Globus pallidus (tissue), 1 donor: ENCODE data around the gene FOXK2.

Experiments
- DNase-seq: peaks from one replicate; pipeline ENCODE4 v3.0.0-alpha.2; 2015; ENCODE audit warnings: low spot score

FOXK2 gene

DNA sequence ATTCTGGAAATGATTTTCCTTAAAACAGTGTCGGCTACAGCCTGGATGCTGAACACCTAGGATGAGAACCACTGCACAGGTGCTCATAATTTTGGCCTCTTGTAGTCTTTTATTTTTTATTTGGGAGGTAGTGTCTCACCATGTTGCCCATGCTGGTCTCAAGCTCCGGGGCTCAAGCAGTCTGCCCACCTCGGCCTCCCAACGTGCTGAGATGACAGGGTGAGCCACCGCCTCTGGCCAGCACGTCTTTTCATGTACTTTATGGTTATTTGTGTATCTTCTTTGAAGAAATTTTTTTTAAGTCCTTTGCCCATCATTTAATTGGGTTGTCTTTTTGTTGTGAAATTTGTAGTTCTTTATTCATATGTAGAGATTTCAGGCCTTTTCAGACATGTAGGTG, 70.7 kb downstream of the FOXK2 start:
- DNase-seq: no peak

DNA sequence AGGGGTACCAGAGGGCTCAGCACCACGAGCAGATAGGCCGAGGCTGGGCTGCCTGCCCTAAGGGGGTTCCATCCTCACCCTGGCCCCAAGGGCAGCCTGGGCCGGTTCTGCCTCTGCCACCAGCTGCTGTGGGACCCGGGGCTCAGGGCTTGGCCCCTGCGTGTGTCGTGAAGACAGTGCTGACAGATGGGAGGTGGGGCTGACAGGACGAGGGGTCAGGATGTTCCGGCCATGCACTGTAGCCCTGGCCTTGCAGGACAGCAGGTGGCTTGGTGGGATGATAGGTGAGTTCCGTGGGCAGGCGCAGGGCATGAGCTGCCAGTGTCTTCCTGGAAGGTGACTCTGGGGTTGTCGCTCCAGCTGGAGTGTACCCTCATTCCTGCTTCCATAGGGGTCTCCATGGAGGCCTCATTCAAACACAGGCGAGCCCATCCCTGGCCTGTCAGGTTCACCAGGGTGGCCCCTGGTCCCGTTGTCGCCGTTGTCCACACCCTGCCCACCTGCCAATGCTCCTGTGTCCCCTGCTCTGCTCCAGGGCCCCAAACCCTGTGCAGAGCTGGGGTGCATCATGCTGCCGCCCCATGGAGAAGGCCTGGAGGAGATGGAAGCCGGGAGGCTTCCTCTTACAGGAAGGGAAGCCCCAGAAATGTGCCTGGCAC, 71.5 kb downstream of the FOXK2 start:
- no peak for DNase-seq

DNA sequence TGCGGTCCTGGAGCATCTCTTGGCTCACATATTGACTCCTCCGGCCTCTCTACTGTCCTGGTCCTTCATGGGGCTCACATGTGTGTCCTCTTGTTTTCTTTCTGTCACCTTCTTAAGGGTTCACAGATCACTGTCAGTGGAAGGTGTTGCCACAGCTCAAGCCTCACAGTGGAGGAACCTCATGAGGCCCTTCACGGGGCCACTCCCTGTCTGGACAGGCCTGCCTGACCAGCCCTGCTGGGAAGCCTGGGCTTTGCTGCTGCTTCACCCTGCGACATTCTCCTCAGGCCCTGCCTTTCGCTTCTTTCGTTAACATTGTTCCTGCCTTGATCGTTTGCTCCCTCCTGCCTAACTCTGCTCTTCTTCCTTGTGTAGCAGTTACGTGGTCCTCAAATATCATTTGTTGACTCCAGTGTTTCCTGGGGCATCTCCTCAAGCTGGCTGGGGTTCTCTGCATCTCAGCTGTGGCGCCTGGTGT, 72.8 kb downstream of the FOXK2 start:
- no peak for DNase-seq

DNA sequence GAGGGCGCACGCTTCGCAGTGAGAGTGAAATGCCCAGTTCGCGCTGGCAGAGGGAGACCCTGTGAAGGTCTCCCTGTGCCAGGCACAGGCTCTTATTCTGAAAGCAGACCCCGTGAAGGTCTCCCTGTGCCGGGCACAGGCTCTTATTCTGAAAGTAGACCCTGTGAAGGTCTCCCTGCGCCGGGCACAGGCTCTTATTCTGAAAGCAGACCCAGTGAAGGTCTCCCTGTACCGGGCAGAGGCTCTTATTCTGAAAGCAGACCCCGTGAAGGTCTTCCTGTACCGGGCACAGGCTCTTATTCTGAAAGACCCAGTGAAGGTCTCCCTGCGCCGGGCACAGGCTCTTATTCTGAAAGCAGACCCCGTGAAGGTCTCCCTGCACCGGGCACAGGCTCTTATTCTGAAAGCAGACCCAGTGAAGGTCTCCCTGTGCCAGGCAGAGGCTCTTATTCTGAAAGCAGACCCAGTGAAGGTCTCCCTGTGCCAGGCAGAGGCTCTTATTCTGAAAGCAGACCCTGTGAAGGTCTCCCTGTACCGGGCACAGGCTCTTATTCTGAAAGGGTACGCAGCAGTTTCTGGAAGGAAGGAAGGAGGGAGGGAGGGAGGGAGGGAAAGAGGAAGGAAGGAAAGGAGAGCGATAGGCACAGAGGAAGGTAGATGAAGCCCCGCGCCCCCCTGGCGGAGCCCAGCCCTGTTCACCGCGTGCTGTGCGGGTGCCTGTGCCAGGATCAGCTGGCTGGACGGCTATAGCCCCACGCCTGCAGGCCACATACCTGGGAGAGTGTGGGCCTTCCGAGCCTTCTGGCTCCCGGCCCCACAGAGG, 73.4 kb downstream of the FOXK2 start:
- DNase-seq: peak; percentile 87

DNA sequence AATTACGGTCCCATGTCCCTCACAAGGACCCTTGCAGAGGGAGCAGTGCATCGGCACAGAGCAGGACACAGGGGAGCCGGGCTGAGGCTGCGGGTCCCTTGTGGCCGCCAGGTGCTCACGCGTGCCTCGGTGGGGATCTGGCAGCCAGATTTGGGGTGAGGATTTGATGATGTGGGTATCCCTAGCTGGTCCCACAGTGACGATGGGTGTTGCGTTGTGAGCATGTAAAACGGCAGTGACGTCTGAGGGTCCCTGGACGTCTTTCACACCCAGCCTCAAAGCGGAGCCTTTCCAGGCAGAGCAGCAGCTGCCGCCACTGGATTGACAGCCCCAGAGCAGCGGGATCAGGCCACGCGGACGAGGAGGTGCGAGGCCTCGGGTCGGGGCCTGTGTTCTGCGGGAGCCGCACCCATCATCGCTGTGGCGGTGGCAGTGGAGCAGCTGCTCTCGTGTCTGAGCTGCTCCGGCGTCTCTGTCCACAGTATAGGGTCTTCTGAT, 74.1 kb downstream of the FOXK2 start:
- DNase-seq: no peak

DNA sequence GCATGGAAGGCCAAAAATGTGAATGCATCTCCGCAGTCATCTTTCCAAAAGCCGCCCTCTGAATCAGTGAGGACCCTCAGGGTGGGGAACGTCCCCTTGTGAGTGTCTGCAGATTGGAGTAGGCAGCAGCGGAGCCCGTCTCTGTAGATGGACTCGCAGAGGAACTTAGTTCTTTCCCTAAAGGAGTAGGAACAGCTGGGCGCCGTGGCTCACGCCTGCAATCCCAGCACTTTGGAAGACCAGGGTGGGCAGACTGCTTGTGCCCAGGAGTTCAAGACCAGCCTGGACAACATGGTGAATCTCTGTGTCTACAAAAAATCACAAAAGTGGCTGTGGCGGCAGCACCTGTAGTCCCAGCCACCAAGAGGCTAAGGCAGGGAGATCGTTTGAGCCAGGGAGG, 75.0 kb downstream of the FOXK2 start:
- no peak for DNase-seq

DNA sequence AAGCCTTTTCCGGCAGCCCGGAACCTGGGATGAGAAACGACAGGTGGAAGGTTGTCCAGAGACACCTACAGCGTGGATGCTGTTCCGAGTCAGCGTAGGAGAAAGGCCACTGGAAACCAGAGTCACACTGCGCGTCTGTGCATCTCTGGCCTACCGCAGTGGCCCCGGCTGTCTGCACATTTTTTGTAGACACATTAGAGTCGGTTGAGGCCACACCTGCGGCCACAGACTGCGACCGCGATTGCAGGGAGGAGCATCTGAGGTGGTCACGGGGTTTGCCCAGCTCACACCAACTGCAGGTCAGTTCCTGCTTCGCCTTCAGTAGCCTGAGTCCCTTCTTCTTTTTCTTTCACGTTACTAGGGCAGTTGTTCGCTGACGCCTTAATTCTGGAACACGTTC, 76.4 kb downstream of the FOXK2 start:
- no peak for DNase-seq

DNA sequence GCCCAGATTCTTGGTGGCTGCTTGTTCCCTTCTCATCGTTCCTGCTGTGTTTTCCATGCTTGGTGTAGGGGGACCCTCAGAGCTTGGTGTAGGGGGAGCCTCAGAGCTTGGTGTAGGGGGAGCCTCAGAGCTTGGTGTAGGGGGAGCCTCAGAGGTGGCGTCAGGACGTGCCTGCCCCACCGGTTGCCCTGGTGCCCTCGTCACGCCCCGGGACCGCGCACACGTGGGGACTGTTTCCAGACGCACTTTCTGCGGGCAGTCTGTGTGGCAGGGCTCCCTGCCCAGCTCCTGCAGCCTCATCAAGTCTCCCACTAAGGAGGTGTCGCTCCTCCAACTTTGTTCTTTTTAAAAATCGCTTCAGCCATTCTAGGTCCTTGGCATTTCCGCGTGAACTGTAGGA, 76.8 kb downstream of the FOXK2 start:
- DNase-seq: no peak

DNA sequence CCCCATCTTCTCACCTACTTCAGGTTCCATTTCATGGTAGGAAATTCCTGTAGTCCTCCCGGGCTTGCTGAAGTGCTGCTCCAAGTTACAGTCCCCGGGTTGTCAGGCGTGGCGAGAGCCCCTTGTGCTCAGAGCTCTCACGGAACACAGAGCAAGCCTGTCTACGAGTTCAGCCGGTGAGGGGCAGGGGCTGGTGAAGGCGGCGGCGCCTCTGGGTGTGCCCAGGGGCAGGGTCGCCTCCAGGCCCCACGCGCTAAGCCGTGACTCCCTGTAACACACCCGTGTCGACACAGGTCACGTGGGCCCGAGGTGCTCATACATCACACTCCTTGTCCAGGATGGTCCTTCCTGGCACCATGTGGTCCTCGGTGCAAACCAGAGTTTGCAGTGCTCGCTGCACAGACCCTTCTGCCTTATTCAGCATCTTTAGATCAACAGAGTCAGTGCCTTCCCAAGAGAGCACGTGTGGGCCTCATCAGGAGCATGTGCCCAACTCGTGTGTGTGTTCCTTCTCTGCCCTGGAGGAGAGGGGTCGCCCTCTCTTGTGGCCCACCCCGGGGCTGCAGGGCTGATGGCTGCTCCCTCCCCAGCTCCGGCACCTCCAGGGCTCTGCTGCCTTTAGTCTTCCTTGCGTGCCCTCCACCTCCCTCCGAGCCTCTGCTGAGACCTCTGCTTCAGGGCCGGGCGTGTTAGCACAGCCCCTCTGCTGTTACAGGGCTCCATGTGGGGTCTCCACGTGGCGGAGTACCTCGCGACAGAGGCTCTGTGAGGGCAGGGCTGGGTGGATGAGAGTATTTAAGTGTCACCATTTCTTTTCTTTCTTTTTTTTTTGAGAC, 77.5 kb downstream of the FOXK2 start:
- no peak for DNase-seq

DNA sequence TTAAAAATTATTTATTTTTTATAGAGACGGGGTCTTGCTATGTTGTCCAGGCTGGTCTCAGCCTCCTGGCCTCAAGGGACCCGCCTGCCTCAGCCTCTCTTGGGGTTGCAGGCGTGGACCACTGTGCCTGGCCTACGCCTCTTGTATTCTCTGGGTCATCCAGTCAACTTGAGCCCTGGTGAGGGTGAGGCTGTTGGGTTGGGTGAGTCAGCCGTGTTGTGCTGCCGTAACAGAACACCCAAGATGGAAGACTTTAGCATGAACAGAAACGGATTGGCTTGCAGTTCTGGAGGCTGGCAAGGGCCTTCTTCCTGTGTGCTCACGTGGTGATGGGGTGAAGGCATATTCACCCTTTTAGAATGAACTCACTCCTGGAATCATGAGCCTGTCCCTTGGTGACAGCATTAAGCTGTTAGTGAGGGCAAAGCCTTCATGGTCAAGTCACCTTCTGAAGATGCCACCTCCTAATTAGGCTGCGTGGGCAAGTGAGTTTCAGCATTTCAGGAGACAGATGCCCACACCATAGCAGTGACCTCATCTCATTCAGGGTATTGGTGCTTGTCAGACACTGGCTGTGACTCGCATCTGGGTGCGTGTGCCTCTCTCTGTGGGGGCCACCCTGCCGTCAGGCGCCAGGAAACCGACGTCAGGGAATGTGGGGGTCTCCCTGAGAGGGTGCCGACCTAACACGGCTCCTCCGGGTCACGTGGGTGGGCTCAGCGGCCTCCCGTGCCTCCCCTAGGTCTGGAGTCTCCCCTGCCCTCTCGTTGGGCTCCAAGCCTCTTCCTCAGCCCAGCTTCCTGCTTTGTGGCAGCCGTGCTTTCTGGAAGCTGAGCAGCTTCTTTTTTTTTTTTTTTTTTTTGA, 79.0 kb downstream of the FOXK2 start:
- no peak for DNase-seq

DNA sequence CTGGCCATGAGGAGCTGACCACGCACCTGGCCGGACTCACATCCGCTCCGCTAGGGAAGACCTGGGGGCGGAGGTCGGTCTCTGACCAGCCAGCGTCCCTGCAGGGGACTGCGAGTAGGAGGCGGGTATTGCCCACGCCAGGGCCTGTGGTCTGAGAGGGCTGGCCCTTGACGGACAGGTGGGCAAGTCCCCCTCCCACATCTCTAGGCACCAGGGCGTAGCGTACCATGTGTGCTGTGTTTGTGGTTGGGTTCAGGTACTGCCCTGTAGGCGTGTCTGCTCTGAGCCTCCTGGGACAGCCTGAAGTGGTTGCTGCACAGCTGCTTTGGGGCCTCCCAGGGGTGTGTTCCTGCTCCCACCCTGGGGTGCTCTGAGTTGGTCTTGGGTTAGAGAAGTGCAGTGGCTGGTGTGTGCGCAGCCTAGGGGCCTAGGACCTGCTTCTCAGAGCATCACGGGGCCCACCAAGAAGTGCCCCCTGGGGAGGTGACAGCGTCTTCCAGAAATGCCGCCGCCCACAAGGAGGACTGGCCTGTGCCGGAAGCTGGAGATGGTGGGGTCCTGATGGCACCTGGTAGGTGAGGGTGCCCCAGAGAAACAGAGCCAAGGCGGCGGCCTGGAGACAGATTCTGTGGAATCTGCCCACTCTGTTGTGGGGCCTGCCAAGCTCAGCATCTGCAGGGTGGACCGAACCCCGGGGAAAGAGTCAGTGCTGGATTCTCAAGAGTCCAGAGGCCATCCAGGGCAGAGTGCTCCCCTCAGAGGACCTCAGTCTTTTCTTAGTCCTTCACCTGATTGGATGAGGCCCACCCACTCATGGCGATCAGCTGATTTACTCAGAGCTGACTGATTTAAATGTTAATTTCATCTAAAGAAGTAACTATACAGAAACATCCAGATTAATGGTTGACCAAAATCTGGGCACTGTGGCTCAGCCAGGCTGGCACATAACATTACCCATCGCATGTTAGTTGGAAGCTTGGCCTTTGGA, 80.4 kb downstream of the FOXK2 start:
- DNase-seq: no peak

DNA sequence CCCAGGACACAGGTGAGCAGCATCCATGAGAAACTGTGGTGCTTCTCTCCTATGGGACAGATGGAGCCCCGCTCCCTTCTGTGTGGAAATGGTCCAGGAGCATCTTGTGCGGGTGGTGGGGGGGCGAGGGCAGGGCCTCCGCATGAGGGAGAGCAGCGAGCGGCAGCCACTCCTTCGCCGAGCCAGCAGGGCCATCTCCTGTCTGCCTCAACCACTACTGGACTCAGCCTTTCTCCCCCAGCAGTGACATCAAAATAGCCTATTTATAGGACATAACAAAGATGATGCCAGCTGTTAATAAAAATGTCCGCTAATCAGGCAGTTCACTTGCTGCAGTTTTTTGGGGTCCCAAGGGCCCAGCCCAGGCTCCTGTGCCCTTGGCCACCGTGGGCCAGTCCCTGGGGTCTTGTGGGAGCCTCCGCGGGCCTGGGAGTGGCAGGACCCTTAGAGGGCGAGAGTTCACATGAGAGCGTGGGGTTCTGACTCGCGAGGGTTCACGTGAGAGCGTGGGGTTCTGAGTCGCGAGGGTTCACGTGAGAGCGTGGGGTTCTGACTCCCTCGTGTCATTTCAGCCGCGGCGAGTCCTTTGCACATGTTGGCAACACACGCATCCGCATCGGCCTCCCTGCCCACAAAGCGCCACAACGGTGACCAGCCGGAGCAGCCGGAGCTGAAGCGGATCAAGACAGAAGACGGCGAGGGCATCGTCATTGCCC, 81.4 kb downstream of the FOXK2 start:
- no peak for DNase-seq

DNA sequence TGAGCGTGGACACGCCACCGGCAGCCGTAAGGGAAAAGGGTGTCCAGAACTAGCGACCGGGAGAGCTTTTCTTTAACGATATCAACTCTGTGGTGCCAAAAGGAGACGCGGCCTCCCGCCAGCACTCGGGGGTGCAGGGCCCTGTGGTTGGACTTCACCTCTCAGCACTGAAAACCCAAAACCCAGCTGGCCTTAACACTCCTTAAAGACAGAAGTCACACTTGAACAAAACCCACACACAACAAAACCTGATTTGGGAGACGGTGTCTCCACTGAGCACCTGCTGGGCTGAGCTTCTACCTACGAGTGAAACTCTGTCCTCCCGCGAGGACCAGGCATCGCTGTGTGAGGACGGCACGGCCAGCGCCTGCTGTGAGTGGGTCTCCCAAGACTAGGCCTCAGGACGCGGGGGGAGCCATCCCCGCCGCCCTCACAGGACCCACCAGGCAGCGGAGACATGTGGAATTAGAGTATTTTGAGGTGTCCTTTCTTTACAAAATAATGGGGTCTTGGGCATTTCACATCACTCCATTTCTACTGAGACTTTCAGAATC, 82.0 kb downstream of the FOXK2 start:
- DNase-seq: no peak

DNA sequence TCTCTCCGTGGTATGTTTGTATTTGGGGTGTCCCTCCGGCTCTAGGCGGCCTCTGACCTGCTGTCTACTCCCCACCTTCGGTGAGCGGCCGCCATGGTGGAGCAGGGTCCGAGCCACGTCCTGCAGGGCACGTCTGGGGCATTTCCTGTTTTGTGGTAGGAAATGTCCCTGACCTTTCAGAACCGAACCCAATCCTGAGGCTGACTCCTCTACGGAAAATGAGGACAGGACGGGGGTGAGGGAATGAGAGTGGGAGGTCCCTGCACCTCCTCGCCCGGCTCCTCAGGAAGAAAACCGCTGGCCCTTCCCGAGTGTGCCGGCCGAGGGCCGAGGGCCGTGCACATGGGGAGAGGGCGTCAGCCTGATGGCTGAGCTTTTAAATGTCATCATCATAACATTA, 83.0 kb downstream of the FOXK2 start:
- DNase-seq: no peak

DNA sequence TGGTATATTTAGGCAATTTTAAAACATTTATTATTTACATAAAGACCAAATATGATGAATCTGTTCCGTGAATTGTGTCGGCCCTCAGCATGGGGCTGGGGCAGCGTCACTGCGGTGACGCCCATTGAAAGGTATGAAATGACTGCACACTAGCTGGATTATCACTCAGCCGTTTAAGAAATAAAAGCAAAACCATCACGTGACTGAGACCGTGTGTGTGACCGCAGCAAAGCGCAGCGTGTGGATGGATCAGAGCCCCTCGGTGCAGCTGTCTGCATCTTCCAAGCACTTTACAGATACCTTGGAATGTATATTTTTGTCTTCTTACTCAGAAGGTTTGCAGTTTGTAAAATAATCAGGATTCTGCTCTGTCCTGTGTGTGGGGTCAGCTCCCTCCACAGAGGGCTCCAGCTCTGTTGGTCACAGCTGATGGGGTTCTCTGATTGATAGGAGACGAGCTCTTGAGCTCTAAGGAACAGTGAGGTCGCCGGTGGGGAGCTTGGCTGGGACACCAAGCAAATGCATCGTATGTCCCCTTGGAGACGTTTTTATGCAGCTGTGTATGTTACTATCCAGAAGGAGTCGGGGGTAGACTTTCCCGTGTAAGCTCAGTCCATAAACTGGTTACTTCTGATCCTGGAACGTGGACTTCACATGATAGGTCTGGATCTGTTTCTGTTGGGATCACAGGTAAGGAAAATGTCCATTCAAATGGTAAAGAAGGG, 83.6 kb downstream of the FOXK2 start:
- DNase-seq: no peak

DNA sequence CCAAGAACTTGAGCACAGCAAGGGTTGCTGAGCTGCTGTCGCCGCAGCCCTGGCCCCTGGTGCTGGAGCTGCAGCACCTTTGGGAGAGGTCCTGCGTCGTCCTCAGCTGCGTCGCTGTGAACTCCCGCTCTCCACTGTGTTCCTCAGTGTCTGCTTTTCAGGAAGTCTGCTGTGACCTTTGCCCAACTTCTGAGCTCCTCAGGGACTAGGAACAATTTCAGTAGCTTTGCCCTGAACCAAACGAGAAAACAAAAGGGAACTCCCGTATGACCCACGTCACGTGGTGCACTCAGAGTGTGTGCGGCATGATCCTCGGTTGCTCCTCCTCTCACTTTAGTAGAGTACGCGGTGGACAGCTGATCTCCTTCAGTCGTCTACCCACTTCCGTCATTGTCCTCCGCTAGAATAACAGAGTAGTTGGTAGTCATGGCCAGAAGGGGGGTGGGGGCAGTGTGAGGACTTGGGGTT, 84.5 kb downstream of the FOXK2 start:
- peak; percentile 75 for DNase-seq

DNA sequence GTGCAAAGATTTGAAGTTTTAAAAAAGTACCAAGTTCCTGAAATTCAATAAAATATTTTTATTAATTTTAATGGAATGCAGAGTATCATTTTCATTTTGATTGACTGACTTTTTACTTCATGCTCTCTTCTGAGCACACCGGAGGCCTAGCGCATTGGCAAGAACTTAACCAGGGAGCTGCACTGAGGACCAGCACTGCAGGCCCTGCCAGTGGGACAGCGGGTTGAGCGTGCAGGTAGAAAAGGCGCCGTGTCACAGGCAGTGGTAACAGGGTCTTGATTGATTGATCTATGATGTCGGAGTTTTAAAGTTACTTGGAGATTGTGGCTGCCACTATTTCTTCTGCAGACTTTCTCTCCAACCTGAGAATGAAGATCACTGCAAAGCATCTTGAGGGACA, 85.0 kb downstream of the FOXK2 start:
- no peak for DNase-seq

DNA sequence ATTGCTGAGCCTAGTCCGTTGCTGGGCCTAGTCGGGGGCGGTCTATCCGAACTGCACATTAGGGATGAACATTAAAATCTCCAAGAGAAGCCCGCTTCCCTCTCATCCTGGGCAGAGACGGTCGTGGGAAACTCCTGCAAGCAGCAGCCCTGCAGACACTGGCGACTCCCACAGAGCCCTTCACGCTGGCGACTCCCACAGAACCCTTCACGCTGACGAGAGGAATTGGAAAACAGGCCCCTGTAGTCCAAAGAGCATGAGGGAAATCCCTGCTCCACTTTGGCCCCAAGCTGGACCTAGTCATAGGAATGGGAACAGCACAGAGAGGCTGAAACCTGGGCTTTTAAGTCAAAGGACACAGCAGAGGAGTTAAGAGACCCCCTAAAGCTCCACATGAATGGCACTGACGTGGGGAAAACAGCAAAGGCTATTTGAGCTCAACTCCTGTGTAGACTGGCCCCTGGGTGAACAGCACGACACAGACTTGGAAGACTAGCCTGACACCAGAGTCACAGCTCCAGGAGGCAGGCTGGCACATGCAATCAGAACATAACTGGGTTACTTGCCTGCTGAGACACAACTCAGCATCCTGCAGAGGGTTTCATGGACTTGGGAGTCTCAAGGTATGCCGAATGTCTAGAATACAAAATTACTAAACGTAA, 86.5 kb downstream of the FOXK2 start:
- no peak for DNase-seq
